ENCODE data around the gene AP2S1.

DNA sequence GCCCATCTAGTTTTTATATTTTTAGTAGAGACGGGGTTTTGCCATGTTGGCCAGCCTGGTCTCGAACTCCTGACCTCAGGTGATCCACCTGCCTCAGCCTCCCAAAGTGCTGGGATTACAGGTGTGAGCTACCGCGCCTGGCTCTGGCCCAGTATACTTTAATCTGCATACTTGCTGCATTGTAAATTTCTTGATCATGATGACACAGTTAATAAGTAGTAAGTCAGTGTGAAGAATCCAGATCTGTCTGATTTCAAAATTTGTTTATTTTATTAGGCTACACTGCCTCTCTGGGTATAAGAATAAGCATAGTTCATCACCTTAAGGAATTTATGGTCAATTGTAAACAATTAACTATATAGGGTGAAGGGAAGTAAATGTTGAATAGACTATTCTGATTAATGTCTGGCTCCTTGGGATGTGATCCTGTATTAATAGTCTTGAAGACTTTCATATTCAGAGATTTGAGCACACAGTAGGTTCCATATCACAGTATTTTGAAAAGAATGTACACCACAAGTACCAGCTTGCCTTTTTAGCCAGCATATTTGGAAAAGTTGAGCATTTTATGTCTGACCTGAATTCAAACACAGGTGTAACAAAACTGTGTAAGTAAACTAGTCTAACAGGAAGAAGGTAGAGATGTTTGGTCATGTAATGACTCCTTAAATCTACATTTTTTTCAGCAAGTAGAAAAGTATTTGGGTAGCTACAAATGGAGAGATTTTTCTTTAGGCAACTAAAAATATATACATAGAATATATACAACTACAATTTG lies 17.6 kb upstream of the AP2S1 start:
- TF ChIP-seq YY1 (IDR thresholded peaks at IDR 0.05; ENCODE audit: insufficient read depth, insufficient read length) = no peak
- no peak for TF ChIP-seq ZNF274 (IDR thresholded peaks at IDR 0.05; ENCODE audit: low read depth, low read length)
